A673 (cell line): ENCODE data around the gene MRFAP1L1.

Source experiments
- EZH2 ChIP-seq: fragments of 200-600 bp; sonication (generic); IDR thresholded peaks from 2 replicates; pipeline ENCODE4 v1.6.1; 2017; ENCODE audit warnings: borderline replicate concordance, low read depth, mild to moderate bottlenecking, mixed read lengths, antibody characterized with exemption, low read length; ENCODE audit not compliant: poor library complexity, severe bottlenecking
- TF ChIP-seq, protein P1 (sequence below): fragments of 300-800, 200-600 bp; sonication (generic); conservative IDR thresholded peaks from 2 replicates; pipeline ENCODE4 v1.5.1; 2017; ENCODE audit warnings: low read depth, mild to moderate bottlenecking, antibody characterized with exemption, low read length, moderate library complexity, mixed read lengths

DNA sequence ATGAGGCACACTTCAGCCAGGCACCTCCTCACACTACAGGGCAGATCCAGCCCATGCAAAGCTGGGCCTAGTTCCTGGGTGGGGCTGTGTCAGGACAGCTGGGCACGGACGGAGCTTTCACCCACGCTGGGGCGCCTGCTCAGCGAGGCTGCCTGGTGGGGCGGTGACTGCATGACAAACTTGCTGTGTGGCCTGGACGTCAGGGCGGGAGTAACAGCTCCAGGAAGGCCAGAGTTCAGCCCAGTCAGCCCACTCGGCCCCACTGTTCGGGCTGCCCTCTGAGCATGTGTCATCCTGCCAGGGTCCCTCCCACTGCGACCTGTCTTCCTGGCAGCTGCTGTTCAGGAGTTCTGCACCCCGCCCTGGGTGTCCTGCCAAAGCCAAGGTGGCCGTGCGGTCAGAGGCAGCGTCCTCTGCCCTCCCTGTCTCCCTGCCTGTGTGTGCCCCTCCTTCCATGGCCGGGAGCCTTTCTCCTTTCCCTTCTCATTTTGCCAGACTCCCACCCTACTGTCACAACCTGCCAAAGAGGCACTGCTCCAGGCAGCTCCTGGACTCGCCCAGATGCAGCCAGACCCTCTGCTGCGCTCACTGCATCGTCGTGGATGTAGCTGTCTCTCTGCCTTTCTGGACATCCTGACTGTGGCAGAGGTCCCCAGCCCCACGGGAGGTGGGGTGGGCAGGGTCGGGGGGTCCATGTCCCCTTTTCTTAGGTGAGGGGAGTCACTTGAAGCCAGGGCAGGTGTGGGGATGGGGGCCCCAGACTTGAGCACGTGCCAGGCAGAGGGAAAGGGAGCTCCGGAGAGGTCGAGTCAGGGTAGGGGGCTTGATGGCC, 39.9 kb upstream of the MRFAP1L1 start:
- TF ChIP-seq, protein P1, sequence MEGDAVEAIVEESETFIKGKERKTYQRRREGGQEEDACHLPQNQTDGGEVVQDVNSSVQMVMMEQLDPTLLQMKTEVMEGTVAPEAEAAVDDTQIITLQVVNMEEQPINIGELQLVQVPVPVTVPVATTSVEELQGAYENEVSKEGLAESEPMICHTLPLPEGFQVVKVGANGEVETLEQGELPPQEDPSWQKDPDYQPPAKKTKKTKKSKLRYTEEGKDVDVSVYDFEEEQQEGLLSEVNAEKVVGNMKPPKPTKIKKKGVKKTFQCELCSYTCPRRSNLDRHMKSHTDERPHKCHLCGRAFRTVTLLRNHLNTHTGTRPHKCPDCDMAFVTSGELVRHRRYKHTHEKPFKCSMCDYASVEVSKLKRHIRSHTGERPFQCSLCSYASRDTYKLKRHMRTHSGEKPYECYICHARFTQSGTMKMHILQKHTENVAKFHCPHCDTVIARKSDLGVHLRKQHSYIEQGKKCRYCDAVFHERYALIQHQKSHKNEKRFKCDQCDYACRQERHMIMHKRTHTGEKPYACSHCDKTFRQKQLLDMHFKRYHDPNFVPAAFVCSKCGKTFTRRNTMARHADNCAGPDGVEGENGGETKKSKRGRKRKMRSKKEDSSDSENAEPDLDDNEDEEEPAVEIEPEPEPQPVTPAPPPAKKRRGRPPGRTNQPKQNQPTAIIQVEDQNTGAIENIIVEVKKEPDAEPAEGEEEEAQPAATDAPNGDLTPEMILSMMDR = no peak
- no peak for TF ChIP-seq EZH2
